HG03025 (cell line): ENCODE results near the gene COL5A1.

Source experiments
- ATAC-seq: cut with Tn5 transposase; IDR thresholded peaks from one replicate; pipeline ENCODE4 v1.9.1; 2021; ENCODE audit warnings: mild to moderate bottlenecking, moderate library complexity; ENCODE audit not compliant: unreplicated experiment, low FRiP score

Gene COL5A1

GRCh38 chr9:134863941-134864820 lies 222.6 kb downstream of the COL5A1 start:
- no peak for ATAC-seq

GRCh38 chr9:134864821-134865190 lies 223.2 kb downstream of the COL5A1 start:
- ATAC-seq = no peak

GRCh38 chr9:134867917-134868750 lies 226.5 kb downstream of the COL5A1 start:
- no peak for ATAC-seq

GRCh38 chr9:134868751-134869553 lies 227.3 kb downstream of the COL5A1 start:
- ATAC-seq = no peak

- no peak for ATAC-seq
Observed at GRCh38 chr9:134869554-134870300, 228.1 kb downstream of the COL5A1 start.

DNA sequence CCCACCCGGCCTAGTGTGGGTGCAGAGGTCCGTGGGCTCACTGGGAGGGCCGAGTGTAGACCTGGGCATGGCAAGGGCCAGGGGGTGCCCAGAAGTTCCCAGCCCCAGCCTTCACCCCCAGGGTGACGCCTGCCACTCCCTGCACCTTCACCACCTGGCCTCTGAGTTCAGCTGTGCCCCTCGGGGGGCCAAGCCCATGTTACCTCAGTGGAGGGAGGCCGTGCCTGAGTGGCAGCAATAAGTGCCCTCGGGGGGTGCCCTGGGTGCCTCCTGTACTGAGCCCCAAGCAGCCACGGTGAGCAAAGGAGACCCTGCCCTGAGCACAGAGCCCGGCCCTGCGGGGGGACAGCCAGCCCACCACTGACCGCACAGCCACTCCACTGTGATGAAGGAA lies 228.7 kb downstream of the COL5A1 start:
- no peak for ATAC-seq

GRCh38 chr9:134870746-134871662 lies 229.4 kb downstream of the COL5A1 start:
- no peak for ATAC-seq

DNA sequence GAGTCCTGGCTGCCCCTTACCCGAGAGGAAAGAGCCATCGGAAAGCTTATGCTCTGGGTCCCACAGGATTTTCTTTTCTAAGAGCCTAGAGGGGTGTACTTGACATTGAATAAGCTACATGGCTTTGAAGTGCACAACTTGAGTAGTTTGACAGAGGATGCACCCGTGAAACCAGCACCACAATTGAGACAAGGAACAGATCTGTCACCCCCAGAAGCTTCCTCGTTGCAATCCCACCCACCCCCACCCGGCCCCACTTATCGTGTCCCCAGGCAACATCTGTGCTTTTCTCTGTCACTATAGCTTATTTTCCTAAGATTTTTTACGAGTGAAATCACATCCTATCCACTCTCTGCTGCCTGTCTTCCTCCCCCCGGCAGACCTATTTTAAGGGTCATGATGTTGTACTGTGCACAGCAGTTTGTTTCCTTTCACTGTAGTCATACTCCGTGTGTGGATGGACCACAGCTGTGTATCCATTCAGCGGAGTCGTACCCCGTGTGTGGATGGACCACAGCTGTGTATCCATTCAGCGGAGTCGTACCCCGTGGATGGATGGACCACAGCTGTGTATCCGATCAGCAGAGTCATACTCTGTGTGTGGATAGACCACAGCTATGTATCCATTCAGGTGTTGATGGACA lies 230.2 kb downstream of the COL5A1 start:
- no peak for ATAC-seq

GRCh38 chr9:134872482-134873231 lies 231.1 kb downstream of the COL5A1 start:
- no peak for ATAC-seq

DNA sequence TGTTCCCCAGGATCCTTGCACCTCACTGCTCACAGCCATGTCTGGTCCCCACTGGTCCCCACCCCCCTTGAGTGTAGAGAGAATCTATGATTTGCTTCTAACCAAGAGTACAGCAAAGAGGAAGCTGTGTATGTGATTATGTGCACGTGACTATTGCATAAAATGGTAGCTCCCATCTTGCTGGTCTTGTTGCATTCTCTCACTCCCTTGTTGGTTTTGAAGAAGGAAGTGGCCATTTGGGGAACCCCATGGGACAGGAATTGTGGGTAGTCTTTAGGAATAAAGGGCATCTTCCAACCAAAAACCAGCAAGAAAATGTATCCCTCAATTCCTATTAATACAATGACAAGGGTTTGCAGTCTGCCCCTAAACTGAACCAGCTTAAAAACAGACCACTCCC lies 233.8 kb downstream of the COL5A1 start:
- ATAC-seq = no peak

DNA sequence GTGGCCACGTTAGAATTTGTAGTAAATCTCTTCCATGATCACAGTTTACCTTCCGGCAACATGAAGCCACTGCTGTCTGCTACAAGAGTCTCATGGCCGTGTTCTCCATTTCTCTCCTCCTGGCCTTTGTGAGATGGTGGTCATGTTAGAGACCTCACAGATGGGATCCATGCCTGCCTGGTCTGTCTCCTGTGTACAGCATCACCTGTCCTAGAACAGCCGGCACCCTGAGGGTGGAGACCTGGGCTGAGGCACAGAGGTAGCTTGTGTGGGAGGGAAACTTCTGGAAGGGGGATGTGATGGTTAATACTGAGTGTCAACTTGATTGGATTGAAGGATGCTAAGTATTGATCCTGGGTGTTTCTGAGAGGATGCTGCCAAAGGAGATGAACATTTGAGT lies 235.9 kb downstream of the COL5A1 start:
- ATAC-seq = no peak

- ATAC-seq = no peak
Observed at GRCh38 chr9:134879664-134880483, 238.3 kb downstream of the COL5A1 start.

- ATAC-seq = no peak
Observed at GRCh38 chr9:134880484-134881312, 239.1 kb downstream of the COL5A1 start, which contains the start of gene FCN2. FCN2 (plus strand) TSS chr9:134880810; CDS start chr9:134880822, 12 bp downstream.

DNA sequence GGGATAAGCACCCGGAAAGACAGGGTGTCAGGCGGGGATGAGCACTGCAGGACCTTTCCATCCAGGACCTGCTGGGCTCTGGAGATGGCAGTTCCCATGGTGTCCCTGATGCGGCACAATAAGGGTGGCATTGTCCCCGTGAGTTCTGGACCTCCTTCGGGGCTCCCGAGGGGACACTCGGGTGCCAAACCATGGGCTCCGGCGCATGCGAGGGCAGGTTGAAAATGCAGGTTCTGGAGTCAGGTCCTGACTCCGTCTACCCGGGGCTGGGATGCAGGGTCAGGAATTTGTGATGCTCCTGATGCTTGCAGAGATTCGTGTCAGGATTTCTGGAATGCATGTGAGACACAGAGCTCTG lies 239.7 kb downstream of the COL5A1 start:
- ATAC-seq = no peak

DNA sequence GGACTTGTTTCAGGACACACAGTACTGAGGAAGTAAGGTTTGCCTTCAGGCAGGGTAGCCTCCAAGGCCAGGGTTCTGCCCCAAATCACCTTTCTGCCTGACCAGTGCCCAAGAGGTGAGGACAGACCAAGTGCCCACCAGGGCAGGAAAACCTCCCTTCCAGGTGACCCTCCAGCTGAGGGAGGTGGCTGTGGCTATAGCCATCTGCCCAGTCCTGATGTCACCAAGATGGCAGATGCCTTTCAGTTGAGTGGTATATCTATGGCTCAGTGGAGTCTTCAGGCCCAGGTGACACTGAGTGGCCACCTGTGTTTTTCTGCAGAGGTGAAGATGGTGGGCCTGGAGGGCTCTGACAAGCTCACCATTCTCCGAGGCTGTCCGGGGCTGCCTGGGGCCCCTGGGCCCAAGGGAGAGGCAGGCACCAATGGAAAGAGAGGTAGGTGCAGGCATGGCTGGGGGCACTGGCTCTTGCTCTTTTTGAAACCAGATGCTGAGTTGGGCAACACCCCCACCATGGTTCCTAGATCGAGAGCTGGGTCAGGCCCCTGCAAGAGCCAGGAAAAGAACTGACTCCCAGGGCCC lies 240.7 kb downstream of the COL5A1 start:
- no peak for ATAC-seq
